ENCODE results near the gene SIPA1L2. TPM values are rescaled to one million over a fixed set of nuclear protein-coding genes. Genes with fewer than 3 reads are reported as not detected.

Gene SIPA1L2
- total RNA-seq, 1 experiment from 2014 or later, result 0.04 TPM

DNA sequence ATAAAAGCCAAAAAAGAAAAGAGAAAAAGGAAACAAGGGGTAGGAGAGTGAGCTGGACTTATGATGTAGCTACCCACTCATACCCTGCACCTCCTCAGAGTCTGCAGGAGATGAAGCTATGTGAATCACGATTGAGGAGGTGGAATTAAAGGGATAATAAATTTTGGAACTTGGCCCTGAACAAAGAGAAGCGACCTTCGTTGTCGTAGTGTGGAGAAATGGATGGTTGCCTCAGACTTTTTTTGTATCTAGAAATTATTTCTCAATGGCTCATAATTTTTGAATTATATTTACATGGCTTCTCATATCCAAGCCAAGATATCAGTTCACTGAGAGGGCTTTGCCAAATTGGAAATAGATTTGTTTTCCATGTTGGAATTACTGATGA, 37.8 kb upstream of the SIPA1L2 start:
- Histone ChIP-seq H3K36me3 (ENCODE audit: insufficient read depth, low read length) (no peaks in the 10 kb centered on the region), H4K20me1 (ENCODE audit: insufficient read depth, low read depth, low read length) (no peaks in the 10 kb centered on the region), H2AFZ (ENCODE audit: low read length) (no peak overlapping the region), H3K4me1 (ENCODE audit: low read length) (no peaks in the 10 kb centered on the region), H3K79me2 (ENCODE audit: low read length) (no peaks in the 10 kb centered on the region), H3K9ac (ENCODE audit: low read length) (no peak overlapping the region), H3K4me3 (ENCODE audit: low read length) (no peak overlapping the region), H3K4me2 (ENCODE audit: low read depth, low read length, poor library complexity, severe bottlenecking) (no peak overlapping the region), H3K27me3 (ENCODE audit: low read length) (no peaks in the 10 kb centered on the region), H3K9me3 (ENCODE audit: low read length) (no peaks in the 10 kb centered on the region), H3K9me2 (replicated peaks; ENCODE audit: insufficient read depth, low read length) (no peaks in the 10 kb centered on the region), H3K27ac (ENCODE audit: low read length) (no peak overlapping the region)
- DNase-seq, result no peak

DNA sequence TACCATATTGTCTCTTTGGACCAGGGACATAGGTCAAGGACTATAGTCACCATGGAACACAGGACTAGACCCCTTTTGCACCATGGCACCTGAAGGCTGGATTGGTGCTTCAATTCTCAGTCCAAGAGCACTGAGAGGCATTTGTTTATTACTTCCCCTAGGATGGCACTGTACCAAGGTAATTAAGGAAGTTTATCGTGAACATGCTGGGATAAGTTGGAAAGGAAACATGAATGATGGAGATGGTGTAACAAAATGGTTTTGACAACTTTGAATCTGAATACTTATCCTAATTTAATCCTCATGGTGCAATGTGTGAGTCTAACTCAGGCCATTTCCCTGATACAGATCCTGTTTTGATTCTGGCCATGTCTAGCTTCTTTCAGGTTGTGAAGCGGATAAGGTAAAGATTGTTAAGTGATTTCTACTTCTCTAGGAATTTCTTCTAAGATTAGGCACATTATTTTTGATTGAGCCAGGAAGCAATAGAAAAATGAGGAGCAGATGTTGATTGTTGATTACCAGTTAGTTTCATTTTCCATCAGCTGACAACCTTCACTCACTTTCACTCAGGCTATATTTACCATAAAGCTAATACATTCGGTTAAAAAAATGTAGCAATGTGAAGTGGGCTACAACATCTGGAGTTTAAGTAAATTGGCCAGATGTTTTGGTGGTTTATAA, 37.3 kb upstream of the SIPA1L2 start:
- H3K9ac ChIP-seq (ENCODE audit: low read length), result no peak overlapping the region
- no peaks in the 10 kb centered on the region for H3K4me1 ChIP-seq (ENCODE audit: low read length)
- H3K79me2 ChIP-seq (ENCODE audit: low read length), result no peaks in the 10 kb centered on the region
- H3K9me3 ChIP-seq (ENCODE audit: low read length), result no peaks in the 10 kb centered on the region
- H3K27me3 ChIP-seq (ENCODE audit: low read length), result no peaks in the 10 kb centered on the region
- H3K27ac ChIP-seq (ENCODE audit: low read length), result no peak overlapping the region
- no peak overlapping the region for H2AFZ ChIP-seq (ENCODE audit: low read length)
- H3K36me3 ChIP-seq (ENCODE audit: insufficient read depth, low read length), result no peaks in the 10 kb centered on the region
- H3K9me2 ChIP-seq (replicated peaks; ENCODE audit: insufficient read depth, low read length), result no peaks in the 10 kb centered on the region
- H3K4me2 ChIP-seq (ENCODE audit: low read depth, low read length, poor library complexity, severe bottlenecking), result no peak overlapping the region
- H3K4me3 ChIP-seq (ENCODE audit: low read length), result no peak overlapping the region
- no peaks in the 10 kb centered on the region for H4K20me1 ChIP-seq (ENCODE audit: insufficient read depth, low read depth, low read length)
- no peak for DNase-seq

GRCh38 chr1:232664844-232665777, 35.2 kb upstream of the SIPA1L2 start:
- Histone ChIP-seq H4K20me1 (ENCODE audit: insufficient read depth, low read depth, low read length) (no peaks in the 10 kb centered on the region), H3K27me3 (ENCODE audit: low read length) (no peaks in the 10 kb centered on the region)

GRCh38 chr1:232662910-232663309, 33.0 kb upstream of the SIPA1L2 start:
- no peaks in the 10 kb centered on the region for H3K4me1 ChIP-seq (ENCODE audit: low read length)

More at GRCh38 chr1:232664844-232665777, 35.2 kb upstream of the SIPA1L2 start:
- H2AFZ ChIP-seq (ENCODE audit: low read length), result no peak overlapping the region
- H3K27ac ChIP-seq (ENCODE audit: low read length), result no peak overlapping the region
- H3K9ac ChIP-seq (ENCODE audit: low read length), result no peak overlapping the region
- H3K9me2 ChIP-seq (replicated peaks; ENCODE audit: insufficient read depth, low read length), result no peaks in the 10 kb centered on the region
- no peak overlapping the region for H3K4me2 ChIP-seq (ENCODE audit: low read depth, low read length, poor library complexity, severe bottlenecking)
- no peaks in the 10 kb centered on the region for H3K4me1 ChIP-seq (ENCODE audit: low read length)
- DNase-seq, result no peak
- no peaks in the 10 kb centered on the region for H3K9me3 ChIP-seq (ENCODE audit: low read length)
- H3K79me2 ChIP-seq (ENCODE audit: low read length), result no peaks in the 10 kb centered on the region
- H3K4me3 ChIP-seq (ENCODE audit: low read length), result no peak overlapping the region
- no peaks in the 10 kb centered on the region for H3K36me3 ChIP-seq (ENCODE audit: insufficient read depth, low read length)

DNA sequence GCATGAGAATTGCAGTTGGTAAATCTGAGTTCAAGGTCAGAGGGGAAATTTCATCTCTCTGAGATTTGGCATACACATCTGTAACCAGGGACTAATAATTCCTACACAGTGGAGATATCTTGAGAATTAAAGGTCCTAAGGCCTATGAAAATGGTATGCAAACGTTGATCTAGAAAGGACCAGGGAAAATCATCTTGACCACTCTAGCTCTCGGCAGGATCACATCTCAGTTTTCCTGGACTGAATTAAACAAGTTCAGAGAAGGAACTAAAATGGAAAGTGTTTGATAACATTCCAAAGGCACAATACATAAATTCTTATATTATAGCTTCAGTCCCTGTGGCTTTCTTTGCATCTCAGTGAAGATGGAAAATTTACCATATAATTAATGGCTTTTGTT, 28.5 kb upstream of the SIPA1L2 start:
- H3K4me3 ChIP-seq (ENCODE audit: low read length), result no peak overlapping the region
- no peaks in the 10 kb centered on the region for H3K9me3 ChIP-seq (ENCODE audit: low read length)
- no peak overlapping the region for H3K27ac ChIP-seq (ENCODE audit: low read length)
- no peak for DNase-seq
- no peak overlapping the region for H3K4me2 ChIP-seq (ENCODE audit: low read depth, low read length, poor library complexity, severe bottlenecking)
- H3K4me1 ChIP-seq (ENCODE audit: low read length), result no peaks in the 10 kb centered on the region
- no peak overlapping the region for H2AFZ ChIP-seq (ENCODE audit: low read length)
- H3K79me2 ChIP-seq (ENCODE audit: low read length), result no peaks in the 10 kb centered on the region
- no peaks in the 10 kb centered on the region for H3K27me3 ChIP-seq (ENCODE audit: low read length)
- H4K20me1 ChIP-seq (ENCODE audit: insufficient read depth, low read depth, low read length), result no peaks in the 10 kb centered on the region
- H3K9ac ChIP-seq (ENCODE audit: low read length), result no peak overlapping the region
- H3K36me3 ChIP-seq (ENCODE audit: insufficient read depth, low read length), result no peaks in the 10 kb centered on the region
- no peaks in the 10 kb centered on the region for H3K9me2 ChIP-seq (replicated peaks; ENCODE audit: insufficient read depth, low read length)

More at GRCh38 chr1:232662910-232663309, 33.0 kb upstream of the SIPA1L2 start:
- H3K79me2 ChIP-seq (ENCODE audit: low read length), result no peaks in the 10 kb centered on the region
- H3K4me2 ChIP-seq (ENCODE audit: low read depth, low read length, poor library complexity, severe bottlenecking), result no peak overlapping the region
- no peaks in the 10 kb centered on the region for H3K9me2 ChIP-seq (replicated peaks; ENCODE audit: insufficient read depth, low read length)
- no peak overlapping the region for H3K4me3 ChIP-seq (ENCODE audit: low read length)
- DNase-seq, result no peak
- no peak overlapping the region for H3K9ac ChIP-seq (ENCODE audit: low read length)
- no peaks in the 10 kb centered on the region for H3K9me3 ChIP-seq (ENCODE audit: low read length)
- no peaks in the 10 kb centered on the region for H3K36me3 ChIP-seq (ENCODE audit: insufficient read depth, low read length)
- H3K27me3 ChIP-seq (ENCODE audit: low read length), result no peaks in the 10 kb centered on the region
- no peak overlapping the region for H2AFZ ChIP-seq (ENCODE audit: low read length)
- no peaks in the 10 kb centered on the region for H4K20me1 ChIP-seq (ENCODE audit: insufficient read depth, low read depth, low read length)
- no peak overlapping the region for H3K27ac ChIP-seq (ENCODE audit: low read length)

- H3K36me3 ChIP-seq (ENCODE audit: insufficient read depth, low read length), result no peaks in the 10 kb centered on the region
- H3K4me2 ChIP-seq (ENCODE audit: low read depth, low read length, poor library complexity, severe bottlenecking), result no peak overlapping the region
- H3K9me2 ChIP-seq (replicated peaks; ENCODE audit: insufficient read depth, low read length), result no peaks in the 10 kb centered on the region
- H3K9me3 ChIP-seq (ENCODE audit: low read length), result no peaks in the 10 kb centered on the region
- no peak overlapping the region for H3K27ac ChIP-seq (ENCODE audit: low read length)
- H4K20me1 ChIP-seq (ENCODE audit: insufficient read depth, low read depth, low read length), result no peaks in the 10 kb centered on the region
- no peak overlapping the region for H3K9ac ChIP-seq (ENCODE audit: low read length)
- H3K79me2 ChIP-seq (ENCODE audit: low read length), result no peaks in the 10 kb centered on the region
- no peak for DNase-seq
- H2AFZ ChIP-seq (ENCODE audit: low read length), result no peak overlapping the region
- H3K4me1 ChIP-seq (ENCODE audit: low read length), result no peaks in the 10 kb centered on the region
- no peak overlapping the region for H3K4me3 ChIP-seq (ENCODE audit: low read length)
- no peaks in the 10 kb centered on the region for H3K27me3 ChIP-seq (ENCODE audit: low read length)
These were observed 27.6 kb upstream of the SIPA1L2 start for GRCh38 chr1:232657426-232658005.

DNA sequence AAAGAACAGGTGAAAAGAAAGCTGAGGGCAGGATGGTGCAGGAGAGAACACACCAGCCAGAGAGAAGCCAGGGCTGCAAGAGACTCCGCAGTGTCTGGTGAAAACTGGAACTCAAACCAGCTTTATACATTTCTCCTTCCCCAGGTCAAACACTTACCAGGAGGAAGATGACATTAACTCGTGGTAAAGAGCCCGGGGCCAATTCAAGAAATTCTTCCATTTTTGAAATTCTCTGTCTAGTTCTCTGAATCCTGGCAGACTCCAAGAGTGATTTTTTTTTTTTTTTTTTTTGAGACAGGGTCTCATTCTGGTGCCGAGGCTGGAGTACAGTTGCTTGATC, 25.8 kb upstream of the SIPA1L2 start:
- H3K4me3 ChIP-seq (ENCODE audit: low read length), result no peak overlapping the region
- H3K27me3 ChIP-seq (ENCODE audit: low read length), result no peaks in the 10 kb centered on the region
- no peak overlapping the region for H3K27ac ChIP-seq (ENCODE audit: low read length)
- no peak overlapping the region for H3K9ac ChIP-seq (ENCODE audit: low read length)
- no peaks in the 10 kb centered on the region for H3K36me3 ChIP-seq (ENCODE audit: insufficient read depth, low read length)
- H3K4me2 ChIP-seq (ENCODE audit: low read depth, low read length, poor library complexity, severe bottlenecking), result no peak overlapping the region
- H3K9me3 ChIP-seq (ENCODE audit: low read length), result no peaks in the 10 kb centered on the region
- H3K79me2 ChIP-seq (ENCODE audit: low read length), result no peaks in the 10 kb centered on the region
- no peaks in the 10 kb centered on the region for H3K9me2 ChIP-seq (replicated peaks; ENCODE audit: insufficient read depth, low read length)
- H2AFZ ChIP-seq (ENCODE audit: low read length), result no peak overlapping the region
- H4K20me1 ChIP-seq (ENCODE audit: insufficient read depth, low read depth, low read length), result no peaks in the 10 kb centered on the region
- DNase-seq, result no peak
- no peaks in the 10 kb centered on the region for H3K4me1 ChIP-seq (ENCODE audit: low read length)

DNA sequence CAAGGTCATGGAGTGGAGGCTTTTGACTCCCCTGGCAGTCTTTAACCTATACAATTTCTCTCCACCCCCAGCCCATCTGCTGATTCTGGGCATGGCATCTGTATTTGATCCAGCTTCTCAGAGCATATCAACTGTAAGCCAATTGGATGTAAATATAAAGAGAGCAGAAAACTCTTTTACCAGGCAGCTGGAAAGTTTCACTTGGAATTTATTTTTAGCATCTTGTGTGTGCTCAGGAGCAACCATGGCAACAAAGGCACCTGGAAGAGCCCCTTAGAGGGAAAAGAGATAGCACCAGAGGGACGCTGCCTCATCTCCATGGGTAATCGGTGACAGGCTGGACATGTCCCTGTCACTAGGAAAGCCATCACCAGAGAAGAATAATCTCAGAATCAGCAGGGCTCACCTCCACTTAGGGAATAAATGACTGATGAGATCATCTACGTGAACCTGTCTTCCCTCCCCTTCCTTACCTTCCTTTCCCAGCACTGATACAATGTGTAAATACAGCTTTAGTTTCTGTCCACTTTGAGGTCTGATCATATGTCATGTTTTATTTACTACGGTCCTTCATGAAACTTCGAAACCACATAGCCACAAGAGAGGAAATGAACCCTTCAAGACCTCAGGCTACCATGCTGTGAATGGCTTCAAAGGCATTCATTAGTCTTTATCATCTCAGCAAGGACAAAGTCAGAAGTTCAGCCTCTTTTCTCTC, 25.3 kb upstream of the SIPA1L2 start:
- Histone ChIP-seq H3K27ac (ENCODE audit: low read length) (no peak overlapping the region), H3K27me3 (ENCODE audit: low read length) (no peaks in the 10 kb centered on the region), H4K20me1 (ENCODE audit: insufficient read depth, low read depth, low read length) (no peaks in the 10 kb centered on the region), H3K9ac (ENCODE audit: low read length) (no peak overlapping the region), H3K4me2 (ENCODE audit: low read depth, low read length, poor library complexity, severe bottlenecking) (no peak overlapping the region), H3K4me3 (ENCODE audit: low read length) (no peak overlapping the region), H3K36me3 (ENCODE audit: insufficient read depth, low read length) (no peaks in the 10 kb centered on the region), H3K79me2 (ENCODE audit: low read length) (no peaks in the 10 kb centered on the region), H3K9me3 (ENCODE audit: low read length) (no peaks in the 10 kb centered on the region), H2AFZ (ENCODE audit: low read length) (no peak overlapping the region), H3K9me2 (replicated peaks; ENCODE audit: insufficient read depth, low read length) (no peaks in the 10 kb centered on the region), H3K4me1 (ENCODE audit: low read length) (no peaks in the 10 kb centered on the region)
- DNase-seq, result no peak

All from Karpas-422 (cell line).